GM19397 (cell line): ENCODE measurements around the gene ARID5A.

Experiments
- ATAC-seq: cut with Tn5 transposase; IDR thresholded peaks from one replicate; pipeline ENCODE4 v1.9.1; 2021; ENCODE audit warnings: mild to moderate bottlenecking, moderate library complexity; ENCODE audit not compliant: unreplicated experiment

ARID5A gene

GRCh38 chr2:96526101-96526591 lies 10.4 kb upstream of the ARID5A start:
- ATAC-seq = no peak

GRCh38 chr2:96526615-96527285 lies 9.8 kb upstream of the ARID5A start:
- ATAC-seq = no peak

- peak; percentile 34 for ATAC-seq
Measured at GRCh38 chr2:96527286-96528005, 9.1 kb upstream of the ARID5A start.

GRCh38 chr2:96528006-96528699 lies 8.4 kb upstream of the ARID5A start:
- ATAC-seq = no peak

- no peak for ATAC-seq
Measured at GRCh38 chr2:96528700-96529375, 7.7 kb upstream of the ARID5A start.

- ATAC-seq = no peak
Measured at GRCh38 chr2:96529376-96530143, 7.0 kb upstream of the ARID5A start.

- ATAC-seq = no peak
Measured at GRCh38 chr2:96530144-96530430, 6.5 kb upstream of the ARID5A start.

- no peak for ATAC-seq
Measured at GRCh38 chr2:96530474-96531357, 5.8 kb upstream of the ARID5A start.

GRCh38 chr2:96531366-96531765 lies 5.2 kb upstream of the ARID5A start:
- ATAC-seq = no peak

- no peak for ATAC-seq
Measured at GRCh38 chr2:96531872-96532505, 4.6 kb upstream of the ARID5A start.

- no peak for ATAC-seq
Measured at GRCh38 chr2:96532641-96533291, 3.8 kb upstream of the ARID5A start.

- no peak for ATAC-seq
Measured at GRCh38 chr2:96533292-96534073, 3.1 kb upstream of the ARID5A start.

- no peak for ATAC-seq
Measured at GRCh38 chr2:96534141-96534540, 2.4 kb upstream of the ARID5A start.

GRCh38 chr2:96534701-96535181 lies 1.8 kb upstream of the ARID5A start:
- no peak for ATAC-seq

- no peak for ATAC-seq
Measured at GRCh38 chr2:96535331-96535730, 1.2 kb upstream of the ARID5A start.

GRCh38 chr2:96537066-96537733 lies 648 bp downstream of the ARID5A start:
- ATAC-seq = peak; percentile 55
